ENCODE results near the gene TEX22.

TEX22 gene

GRCh38 chr14:105426416-105427130 is 28.2 kb downstream of the TEX22 start:
- ATAC-seq = no peak
- TF ChIP-seq TOX (CRISPR knock-in tag; IDR thresholded peaks at IDR 0.05; ENCODE audit: borderline replicate concordance) = no peak
- no peak for TF ChIP-seq OSR1 (CRISPR knock-in tag; IDR thresholded peaks at IDR 0.05)
- TF ChIP-seq, protein P1, sequence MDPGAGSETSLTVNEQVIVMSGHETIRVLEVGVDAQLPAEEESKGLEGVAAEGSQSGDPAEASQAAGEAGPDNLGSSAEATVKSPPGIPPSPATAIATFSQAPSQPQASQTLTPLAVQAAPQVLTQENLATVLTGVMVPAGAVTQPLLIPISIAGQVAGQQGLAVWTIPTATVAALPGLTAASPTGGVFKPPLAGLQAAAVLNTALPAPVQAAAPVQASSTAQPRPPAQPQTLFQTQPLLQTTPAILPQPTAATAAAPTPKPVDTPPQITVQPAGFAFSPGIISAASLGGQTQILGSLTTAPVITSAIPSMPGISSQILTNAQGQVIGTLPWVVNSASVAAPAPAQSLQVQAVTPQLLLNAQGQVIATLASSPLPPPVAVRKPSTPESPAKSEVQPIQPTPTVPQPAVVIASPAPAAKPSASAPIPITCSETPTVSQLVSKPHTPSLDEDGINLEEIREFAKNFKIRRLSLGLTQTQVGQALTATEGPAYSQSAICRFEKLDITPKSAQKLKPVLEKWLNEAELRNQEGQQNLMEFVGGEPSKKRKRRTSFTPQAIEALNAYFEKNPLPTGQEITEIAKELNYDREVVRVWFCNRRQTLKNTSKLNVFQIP (CRISPR knock-in tag; IDR thresholded peaks at IDR 0.05; ENCODE audit: borderline replicate concordance, low read depth) = no peak
- TF ChIP-seq SNAI2 (CRISPR knock-in tag; IDR thresholded peaks at IDR 0.05) = no peak
- TF ChIP-seq BACH2 (CRISPR knock-in tag; IDR thresholded peaks at IDR 0.05; ENCODE audit: borderline replicate concordance) = no peak
- TF ChIP-seq ARNTL (CRISPR knock-in tag; IDR thresholded peaks at IDR 0.05; ENCODE audit: borderline replicate concordance, low read depth) = no peak
- TF ChIP-seq TCF4 (CRISPR knock-in tag; IDR thresholded peaks at IDR 0.05; ENCODE audit: borderline replicate concordance) = no peak
- no peak for TF ChIP-seq CSDC2 (CRISPR knock-in tag; IDR thresholded peaks at IDR 0.05)
- no peak for TF ChIP-seq ZNF8 (CRISPR knock-in tag; IDR thresholded peaks at IDR 0.05)
- TF ChIP-seq ZNF565 (CRISPR knock-in tag; conservative IDR thresholded peaks at IDR 0.05; ENCODE audit: low read depth) = no peak
- TF ChIP-seq RARB (CRISPR knock-in tag; IDR thresholded peaks at IDR 0.05) = no peak
- no peak for TF ChIP-seq GLIS3 (CRISPR knock-in tag; IDR thresholded peaks at IDR 0.05)
- no peak for TF ChIP-seq ESRRG (CRISPR knock-in tag; IDR thresholded peaks at IDR 0.05)
- TF ChIP-seq TSHZ2 (CRISPR knock-in tag; IDR thresholded peaks at IDR 0.05) = no peak
- TF ChIP-seq PPARA (CRISPR knock-in tag; IDR thresholded peaks at IDR 0.05; ENCODE audit: borderline replicate concordance) = no peak
- no peak for TF ChIP-seq ZNF70 (CRISPR knock-in tag; IDR thresholded peaks at IDR 0.05)
- TF ChIP-seq ZFP30 (CRISPR knock-in tag; IDR thresholded peaks at IDR 0.05) = no peak
- no peak for TF ChIP-seq ZFP3 (CRISPR knock-in tag; IDR thresholded peaks at IDR 0.05)
- TF ChIP-seq CSRNP3 (CRISPR knock-in tag; IDR thresholded peaks at IDR 0.05) = no peak
- TF ChIP-seq, protein P2, sequence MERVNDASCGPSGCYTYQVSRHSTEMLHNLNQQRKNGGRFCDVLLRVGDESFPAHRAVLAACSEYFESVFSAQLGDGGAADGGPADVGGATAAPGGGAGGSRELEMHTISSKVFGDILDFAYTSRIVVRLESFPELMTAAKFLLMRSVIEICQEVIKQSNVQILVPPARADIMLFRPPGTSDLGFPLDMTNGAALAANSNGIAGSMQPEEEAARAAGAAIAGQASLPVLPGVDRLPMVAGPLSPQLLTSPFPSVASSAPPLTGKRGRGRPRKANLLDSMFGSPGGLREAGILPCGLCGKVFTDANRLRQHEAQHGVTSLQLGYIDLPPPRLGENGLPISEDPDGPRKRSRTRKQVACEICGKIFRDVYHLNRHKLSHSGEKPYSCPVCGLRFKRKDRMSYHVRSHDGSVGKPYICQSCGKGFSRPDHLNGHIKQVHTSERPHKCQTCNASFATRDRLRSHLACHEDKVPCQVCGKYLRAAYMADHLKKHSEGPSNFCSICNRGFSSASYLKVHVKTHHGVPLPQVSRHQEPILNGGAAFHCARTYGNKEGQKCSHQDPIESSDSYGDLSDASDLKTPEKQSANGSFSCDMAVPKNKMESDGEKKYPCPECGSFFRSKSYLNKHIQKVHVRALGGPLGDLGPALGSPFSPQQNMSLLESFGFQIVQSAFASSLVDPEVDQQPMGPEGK (CRISPR knock-in tag; IDR thresholded peaks at IDR 0.05; ENCODE audit: borderline replicate concordance) = no peak

- TF ChIP-seq ZFP3 (CRISPR knock-in tag; IDR thresholded peaks at IDR 0.05) (no peak), SNAI2 (CRISPR knock-in tag; IDR thresholded peaks at IDR 0.05) (no peak), OSR1 (CRISPR knock-in tag; IDR thresholded peaks at IDR 0.05) (no peak), ZNF565 (CRISPR knock-in tag; conservative IDR thresholded peaks at IDR 0.05; ENCODE audit: low read depth) (no peak)
- TF ChIP-seq, protein P2 (CRISPR knock-in tag; IDR thresholded peaks at IDR 0.05; ENCODE audit: borderline replicate concordance) = no peak
- ATAC-seq = no peak
These were observed 29.1 kb downstream of the TEX22 start for GRCh38 chr14:105427412-105427811.
